Hepatocyte (in vitro differentiated cells): ENCODE results near the gene APEX2.

ENCODE experiments used
- CTCF ChIP-seq: fragments of 200-600 bp; sonication (generic); IDR thresholded peaks from 2 replicates; pipeline ENCODE4 v1.5.1; 2016; ENCODE audit warnings: antibody characterized with exemption, mild to moderate bottlenecking; ENCODE audit not compliant: poor library complexity
- EZH2phosphoT487 ChIP-seq: fragments of 200-600 bp; sonication (generic); IDR thresholded peaks from one replicate; pipeline ENCODE4 v1.6.1; 2018; ENCODE audit warnings: antibody characterized with exemption, mild to moderate bottlenecking, low read depth, moderate library complexity; ENCODE audit not compliant: unreplicated experiment, severe bottlenecking

GRCh38 chrX:55008571-55009358, 8.6 kb downstream of the APEX2 start:
- TF ChIP-seq CTCF (no peak), EZH2phosphoT487 (no peak)
